ENCODE measurements around the gene LMF1. TPM values are rescaled to one million over a fixed set of nuclear protein-coding genes. Genes with fewer than 3 reads are reported as not detected.
A peak's percentile ranks its signal among the peaks of the same experiment; 100 is the strongest.

The LMF1 gene
- total and polyA plus RNA-seq, 9 of the 15 experiments (the other 6 are each of a cell fraction or from before 2014, with no cell fraction given): 0.11 to 1.6 (median 0.55) TPM; not detected in 1

DNA sequence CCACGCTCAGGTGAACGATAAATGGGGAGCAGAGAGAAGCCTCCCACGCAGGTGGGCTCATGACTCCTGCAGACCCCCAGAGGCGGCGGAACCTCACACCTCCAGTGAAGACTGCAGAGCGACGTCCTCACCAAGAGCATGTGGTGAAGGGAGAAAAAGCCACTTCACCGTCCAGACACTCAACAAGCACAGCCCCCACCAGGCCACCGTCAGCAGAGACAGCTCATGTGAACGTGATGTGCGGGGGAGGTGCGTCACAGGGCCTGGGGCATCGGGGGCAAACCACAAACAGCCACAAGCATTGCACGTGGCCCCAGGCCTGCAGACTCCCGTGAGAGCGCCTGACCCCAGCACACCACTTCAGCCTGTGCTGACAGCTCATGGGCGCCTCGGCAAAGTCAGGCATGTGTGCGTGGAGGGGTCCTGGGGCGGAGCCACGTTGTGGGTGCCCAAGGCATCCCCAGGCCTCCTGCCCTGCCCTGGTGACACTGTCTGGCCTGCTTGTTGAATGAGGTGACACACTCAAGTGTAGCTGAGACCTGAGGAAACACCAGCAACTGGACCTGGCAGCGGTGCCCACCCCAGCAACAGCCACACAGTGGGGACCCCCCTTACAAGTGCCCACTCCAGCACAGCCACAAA is 19.0 kb downstream of the LMF1 start (continued):
- TF ChIP-seq, protein P1, sequence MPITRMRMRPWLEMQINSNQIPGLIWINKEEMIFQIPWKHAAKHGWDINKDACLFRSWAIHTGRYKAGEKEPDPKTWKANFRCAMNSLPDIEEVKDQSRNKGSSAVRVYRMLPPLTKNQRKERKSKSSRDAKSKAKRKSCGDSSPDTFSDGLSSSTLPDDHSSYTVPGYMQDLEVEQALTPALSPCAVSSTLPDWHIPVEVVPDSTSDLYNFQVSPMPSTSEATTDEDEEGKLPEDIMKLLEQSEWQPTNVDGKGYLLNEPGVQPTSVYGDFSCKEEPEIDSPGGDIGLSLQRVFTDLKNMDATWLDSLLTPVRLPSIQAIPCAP (CRISPR knock-in tag; IDR thresholded peaks at IDR 0.05; ENCODE audit: borderline replicate concordance): no peak
- TF ChIP-seq, protein P2, sequence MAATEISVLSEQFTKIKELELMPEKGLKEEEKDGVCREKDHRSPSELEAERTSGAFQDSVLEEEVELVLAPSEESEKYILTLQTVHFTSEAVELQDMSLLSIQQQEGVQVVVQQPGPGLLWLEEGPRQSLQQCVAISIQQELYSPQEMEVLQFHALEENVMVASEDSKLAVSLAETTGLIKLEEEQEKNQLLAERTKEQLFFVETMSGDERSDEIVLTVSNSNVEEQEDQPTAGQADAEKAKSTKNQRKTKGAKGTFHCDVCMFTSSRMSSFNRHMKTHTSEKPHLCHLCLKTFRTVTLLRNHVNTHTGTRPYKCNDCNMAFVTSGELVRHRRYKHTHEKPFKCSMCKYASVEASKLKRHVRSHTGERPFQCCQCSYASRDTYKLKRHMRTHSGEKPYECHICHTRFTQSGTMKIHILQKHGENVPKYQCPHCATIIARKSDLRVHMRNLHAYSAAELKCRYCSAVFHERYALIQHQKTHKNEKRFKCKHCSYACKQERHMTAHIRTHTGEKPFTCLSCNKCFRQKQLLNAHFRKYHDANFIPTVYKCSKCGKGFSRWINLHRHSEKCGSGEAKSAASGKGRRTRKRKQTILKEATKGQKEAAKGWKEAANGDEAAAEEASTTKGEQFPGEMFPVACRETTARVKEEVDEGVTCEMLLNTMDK (IDR thresholded peaks at IDR 0.05; ENCODE audit: borderline replicate concordance, insufficient read depth, low read depth, low read length, poor library complexity, severe bottlenecking): no peak
- TF ChIP-seq ZBTB8A (IDR thresholded peaks at IDR 0.05; ENCODE audit: partially characterized antibody) (no peak), RFX5 (IDR thresholded peaks at IDR 0.05; ENCODE audit: low read depth, low read length) (no peak), HMGN3 (IDR thresholded peaks at IDR 0.05; ENCODE audit: borderline replicate concordance, extremely low read depth, insufficient read length, low read depth, low read length) (no peak), GATAD2A (IDR thresholded peaks at IDR 0.05) (no peak), TCF7L2 (IDR thresholded peaks at IDR 0.05; ENCODE audit: low read depth, low read length) (no peak), DACH1 (IDR thresholded peaks at IDR 0.05; ENCODE audit: partially characterized antibody) (no peak), ZNF324 (CRISPR knock-in tag; IDR thresholded peaks at IDR 0.05) (no peak), RBM22 (IDR thresholded peaks at IDR 0.05; ENCODE audit: low read depth, low read length, poor library complexity, severe bottlenecking) (no peak), XRCC5 (IDR thresholded peaks at IDR 0.05; ENCODE audit: low read depth, low read length) (no peak), RAD21 (CRISPR knock-in tag; conservative IDR thresholded peaks at IDR 0.05 in 1 of 2, IDR thresholded peaks at IDR 0.05 in 1 of 2) (no peak), ZNF184 (CRISPR knock-in tag; IDR thresholded peaks at IDR 0.05) (no peak), ZSCAN29 (IDR thresholded peaks at IDR 0.05) (no peak), ZNF830 (CRISPR knock-in tag; IDR thresholded peaks at IDR 0.05) (no peak), OTX1 (CRISPR knock-in tag; IDR thresholded peaks at IDR 0.05) (no peak), TEAD1 (CRISPR knock-in tag; IDR thresholded peaks at IDR 0.05) (peak in 1 of 2 experiments; percentile 81; a peak in 3 of 4 replicates), ZBTB7A (IDR thresholded peaks at IDR 0.05; ENCODE audit: borderline replicate concordance, control insufficient read depth, low read depth, low read length) (0 out of 2 replicates have a peak, but pooled peaks have one; percentile 32), PPARD (CRISPR knock-in tag; IDR thresholded peaks at IDR 0.05) (no peak), SP1 (CRISPR knock-in tag; IDR thresholded peaks at IDR 0.05) (peak; percentile 56), RHOXF2B (CRISPR knock-in tag; conservative IDR thresholded peaks at IDR 0.05) (no peak), KLF16 (IDR thresholded peaks at IDR 0.05) (peak; percentile 76; the same call in 1 of the 2 replicates), RBM17 (IDR thresholded peaks at IDR 0.05; ENCODE audit: borderline replicate concordance, low read depth, low read length) (no peak), CHD2 (IDR thresholded peaks at IDR 0.05; ENCODE audit: low read depth, low read length) (no peak), ZNF133 (CRISPR knock-in tag; IDR thresholded peaks at IDR 0.05) (no peak), TCF3 (CRISPR knock-in tag; IDR thresholded peaks at IDR 0.05) (peak; percentile 37), CCAR2 (IDR thresholded peaks at IDR 0.05; ENCODE audit: low read depth, low read length) (no peak), CBX1 (IDR thresholded peaks at IDR 0.05; ENCODE audit: low read depth) (peak; percentile 62; the same call in 1 of the 2 replicates), TAF9B (IDR thresholded peaks at IDR 0.05; ENCODE audit: partially characterized antibody) (peak; percentile 41)

Measured in K562 (cell line).